DOHH2 (cell line): Measurements from ENCODE around the gene HAX1.

ENCODE experiments used
- H3F3A ChIP-seq: fragments of 200-600 bp; sonication (generic), shearing (Covaris generic); 2 replicates; pipeline ENCODE4 v1.6.0; 2016; ENCODE audit warnings: antibody characterized with exemption, mild to moderate bottlenecking; ENCODE audit not compliant: control insufficient read depth, insufficient read depth
- H3K27ac ChIP-seq: fragments of 200-600 bp; sonication (generic); 2 replicates; pipeline ENCODE4 v1.5.1; 2014; ENCODE audit warnings: low read depth, mild to moderate bottlenecking, low read length, moderate library complexity
- H3K27me3 ChIP-seq: fragments of 200-600 bp; sonication (generic); 2 replicates; pipeline ENCODE4 v1.6.1; 2014; ENCODE audit warnings: mild to moderate bottlenecking, low read length, mixed read lengths; ENCODE audit not compliant: control insufficient read depth
- H3K36me3 ChIP-seq: fragments of 200-600 bp; sonication (generic); 2 replicates; pipeline ENCODE4 v1.6.1; 2014; ENCODE audit warnings: mild to moderate bottlenecking, low read length, moderate library complexity, mixed read lengths; ENCODE audit not compliant: control insufficient read depth
- H3K4me1 ChIP-seq: fragments of 200-600 bp; sonication (generic); 2 replicates; pipeline ENCODE4 v1.6.1; 2014; ENCODE audit warnings: mild to moderate bottlenecking, low read length, mixed read lengths; ENCODE audit not compliant: control insufficient read depth
- H3K4me2 ChIP-seq: fragments of 200-600 bp; sonication (generic); 2 replicates; pipeline ENCODE4 v1.6.0; 2014; ENCODE audit warnings: mild to moderate bottlenecking, low read length, moderate library complexity
- H3K4me3 ChIP-seq: fragments of 200-600 bp; sonication (generic); 2 replicates; pipeline ENCODE4 v1.5.1; 2014; ENCODE audit warnings: mild to moderate bottlenecking, low read length, mixed read lengths
- H3K79me2 ChIP-seq: fragments of 200-600 bp; sonication (generic); 2 replicates; pipeline ENCODE4 v1.6.1; 2014; ENCODE audit warnings: mild to moderate bottlenecking, low read length, mixed read lengths; ENCODE audit not compliant: control insufficient read depth
- H3K9me2 ChIP-seq: fragments of 200-600 bp; sonication (generic); replicated peaks from 2 replicates; pipeline ENCODE4 v1.6.1; 2014; ENCODE audit warnings: mild to moderate bottlenecking, low read length, mixed read lengths; ENCODE audit not compliant: control insufficient read depth
- H3K9me3 ChIP-seq: fragments of 200-600 bp; sonication (generic); 2 replicates; pipeline ENCODE4 v1.6.1; 2014; ENCODE audit warnings: antibody characterized with exemption, low read length, mixed read lengths; ENCODE audit not compliant: control insufficient read depth, insufficient read depth
- H4K20me1 ChIP-seq: fragments of 200-600 bp; sonication (generic); 2 replicates; pipeline ENCODE4 v1.6.0; 2014; ENCODE audit warnings: low read depth, mild to moderate bottlenecking, antibody characterized with exemption, low read length, moderate library complexity; ENCODE audit not compliant: control insufficient read depth, insufficient read depth
- CTCF ChIP-seq: fragments of 200-600 bp; sonication (generic); IDR thresholded peaks from one replicate; pipeline ENCODE4 v1.5.1; 2014; ENCODE audit warnings: antibody characterized with exemption, mild to moderate bottlenecking, low read depth, low read length; ENCODE audit not compliant: poor library complexity, severe bottlenecking
- EZH2phosphoT487 ChIP-seq: fragments of 200-600 bp; sonication (generic); IDR thresholded peaks from 2 replicates; pipeline ENCODE4 v1.6.1; 2017; ENCODE audit warnings: borderline replicate concordance, mild to moderate bottlenecking, antibody characterized with exemption, low read length, moderate library complexity, mixed read lengths

Gene HAX1

GRCh38 chr1:154240294-154240833, 32.1 kb upstream of the HAX1 start:
- H3K9me2 ChIP-seq, result no peaks in the 10 kb centered on the region
- H3K36me3 ChIP-seq, result peaks cover 98% of the 10 kb centered on the region
- no peak overlapping the region for H3K4me3 ChIP-seq
- H4K20me1 ChIP-seq, result peaks cover 7% of the 10 kb centered on the region; the same call in 1 of the 2 replicates
- no peak overlapping the region for H3K27ac ChIP-seq
- TF ChIP-seq EZH2phosphoT487 (no peak), CTCF (no peak)
- peaks cover 79% of the 10 kb centered on the region for H3K79me2 ChIP-seq
- no peaks in the 10 kb centered on the region for H3K27me3 ChIP-seq
- no peaks in the 10 kb centered on the region for H3K4me1 ChIP-seq
- H3K9me3 ChIP-seq, result no peaks in the 10 kb centered on the region
- H3K4me2 ChIP-seq, result no peak overlapping the region
- no peaks in the 10 kb centered on the region for H3F3A ChIP-seq

- H3K4me3 ChIP-seq, result no peak overlapping the region
- H3K9me3 ChIP-seq, result no peaks in the 10 kb centered on the region
- H3K9me2 ChIP-seq, result no peaks in the 10 kb centered on the region
- 0 out of 2 replicates have a peak, but pooled peaks cover 7% of the 10 kb centered on the region for H3F3A ChIP-seq
- peaks cover 7% of the 10 kb centered on the region; the same call in 1 of the 2 replicates for H4K20me1 ChIP-seq
- H3K79me2 ChIP-seq, result peaks cover 74% of the 10 kb centered on the region
- no peaks in the 10 kb centered on the region for H3K27me3 ChIP-seq
- H3K27ac ChIP-seq, result no peak overlapping the region
- H3K36me3 ChIP-seq, result peaks cover 98% of the 10 kb centered on the region
- TF ChIP-seq CTCF, result no peak
- TF ChIP-seq EZH2phosphoT487, result no peak
- H3K4me2 ChIP-seq, result no peak overlapping the region
- no peaks in the 10 kb centered on the region for H3K4me1 ChIP-seq
Measured at GRCh38 chr1:154241703-154242351, 30.6 kb upstream of the HAX1 start.

GRCh38 chr1:154253671-154254070, 18.8 kb upstream of the HAX1 start:
- Histone ChIP-seq H4K20me1 (0 out of 2 replicates have a peak, but pooled peaks cover 3% of the 10 kb centered on the region), H3K4me3 (no peak overlapping the region), H3K4me1 (no peaks in the 10 kb centered on the region), H3K27me3 (no peaks in the 10 kb centered on the region), H3K4me2 (no peak overlapping the region), H3F3A (no peaks in the 10 kb centered on the region; the same call in 1 of the 2 replicates), H3K79me2 (no peaks in the 10 kb centered on the region), H3K27ac (no peak overlapping the region), H3K9me2 (no peaks in the 10 kb centered on the region), H3K9me3 (no peaks in the 10 kb centered on the region), H3K36me3 (peaks cover 98% of the 10 kb centered on the region)
- TF ChIP-seq CTCF, result no peak
- no peak for TF ChIP-seq EZH2phosphoT487
